GM21390 (cell line): Measurements from ENCODE around the gene C1orf226.
"Not testable (repeated sequence)": the region's sequence is repeated elsewhere in the genome, so short reads cannot be mapped to it uniquely, and the experiment has no call there.

Experiments
- ATAC-seq: cut with Tn5 transposase; IDR thresholded peaks from one replicate; pipeline ENCODE4 v1.9.1; 2021; ENCODE audit not compliant: unreplicated experiment

Gene C1orf226

DNA sequence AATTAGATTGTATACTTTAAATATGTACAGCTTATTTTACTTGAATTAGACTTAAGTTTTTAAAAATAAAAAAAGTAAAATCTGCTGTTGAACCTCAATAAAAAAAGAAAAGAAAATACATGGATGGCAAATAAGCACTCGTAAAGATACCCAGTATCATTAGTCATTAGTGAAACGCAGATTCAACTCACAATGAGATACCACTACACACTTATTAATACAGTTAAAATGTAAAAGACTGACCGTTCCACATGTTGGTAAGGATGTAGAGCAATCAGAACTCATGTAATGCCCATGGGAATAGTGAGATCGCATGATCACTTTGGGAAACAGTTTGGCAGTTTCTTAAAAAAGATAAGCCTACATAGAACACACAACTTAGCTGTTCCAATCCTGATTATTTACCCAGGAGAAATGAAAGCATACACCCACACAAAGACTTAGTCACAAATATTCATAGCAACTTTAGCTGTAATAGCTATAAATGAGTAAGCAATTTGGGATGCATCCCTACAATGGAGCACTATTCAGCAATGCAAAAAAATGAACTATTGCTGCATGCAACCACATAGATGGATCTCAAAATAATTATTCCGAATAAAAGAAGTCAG lies 23.1 kb downstream of the C1orf226 start:
- ATAC-seq = no peak

DNA sequence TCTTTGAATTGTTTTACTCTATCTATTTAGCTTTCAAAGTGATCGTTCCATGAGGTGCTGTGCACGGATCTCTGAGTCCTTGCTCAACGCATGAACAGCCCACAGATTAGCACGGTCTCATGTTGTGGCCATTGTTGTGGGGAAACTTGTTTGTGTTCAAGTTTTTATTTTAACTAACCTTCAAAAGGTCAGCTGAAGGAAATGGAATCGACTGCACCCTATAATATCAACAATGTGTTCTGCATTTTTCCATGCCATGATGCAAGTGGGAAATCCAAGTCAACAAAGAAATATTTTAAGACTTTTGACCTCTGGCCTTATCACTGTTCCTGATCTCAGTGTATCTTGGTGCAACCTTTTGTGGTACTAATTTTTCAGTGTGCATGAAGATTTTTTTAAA lies 24.3 kb downstream of the C1orf226 start:
- no peak for ATAC-seq

DNA sequence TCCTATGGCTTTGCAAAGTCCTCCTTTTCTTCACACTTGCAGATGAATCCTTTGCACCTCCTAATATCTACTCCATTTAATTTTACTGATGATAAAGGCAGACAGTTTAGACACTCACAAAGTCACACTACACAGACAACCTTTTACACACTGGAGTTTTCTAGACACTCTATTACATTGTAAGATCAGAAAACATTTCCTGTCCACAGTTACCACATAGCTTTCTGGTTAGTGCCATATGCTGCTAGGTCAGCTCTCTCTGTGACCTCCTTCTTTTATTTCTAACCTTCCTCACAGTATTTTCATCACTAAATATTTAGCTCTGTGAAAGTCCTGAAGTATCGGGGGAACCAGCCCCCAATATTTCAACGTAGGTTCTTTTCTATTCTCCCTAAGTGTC lies 25.3 kb downstream of the C1orf226 start:
- ATAC-seq = no peak

DNA sequence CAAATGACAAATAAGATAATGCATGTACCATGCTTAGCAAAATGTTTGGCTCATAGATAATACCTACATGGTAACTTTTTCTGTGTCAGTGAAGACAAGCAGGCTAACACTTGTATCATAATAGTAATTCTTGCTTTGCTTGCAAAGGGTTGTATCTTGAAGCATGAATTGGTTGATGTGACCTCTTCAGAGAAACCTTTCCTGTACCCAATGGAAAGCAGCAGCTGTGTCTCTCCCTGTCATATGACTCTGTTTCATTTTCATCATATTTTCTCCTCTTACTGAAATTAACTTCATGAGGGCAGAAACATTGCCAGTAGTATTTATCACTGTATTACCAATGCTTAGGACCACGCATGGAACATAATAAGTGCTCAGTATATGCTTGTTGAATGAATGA lies 26.0 kb downstream of the C1orf226 start:
- ATAC-seq = no peak

DNA sequence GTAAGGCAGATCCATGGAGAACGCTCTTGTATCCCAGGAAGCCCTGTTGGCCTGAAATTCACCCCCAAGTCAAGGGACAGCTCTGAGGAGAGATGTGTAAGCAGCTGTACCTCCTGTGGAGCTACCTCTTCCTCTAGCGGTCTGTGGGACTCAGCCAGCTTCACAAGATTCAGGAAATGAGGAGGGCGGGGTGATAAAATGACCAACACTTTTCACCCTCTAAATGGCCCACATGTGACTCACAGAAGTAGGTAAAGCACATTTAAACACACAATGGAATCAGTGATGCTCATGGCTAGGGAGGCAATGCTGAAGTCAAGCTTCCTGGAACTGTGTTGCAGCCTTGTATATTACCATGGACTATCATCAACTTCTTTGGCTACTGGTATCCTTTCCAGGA lies 30.5 kb downstream of the C1orf226 start, which contains the start of gene SH2D1B:
Gene SH2D1B, minus strand, starts transcription at position 135 of the 400 bp plus-strand sequence. Its CDS starts 120 bp downstream, at position 15.
- no peak for ATAC-seq

DNA sequence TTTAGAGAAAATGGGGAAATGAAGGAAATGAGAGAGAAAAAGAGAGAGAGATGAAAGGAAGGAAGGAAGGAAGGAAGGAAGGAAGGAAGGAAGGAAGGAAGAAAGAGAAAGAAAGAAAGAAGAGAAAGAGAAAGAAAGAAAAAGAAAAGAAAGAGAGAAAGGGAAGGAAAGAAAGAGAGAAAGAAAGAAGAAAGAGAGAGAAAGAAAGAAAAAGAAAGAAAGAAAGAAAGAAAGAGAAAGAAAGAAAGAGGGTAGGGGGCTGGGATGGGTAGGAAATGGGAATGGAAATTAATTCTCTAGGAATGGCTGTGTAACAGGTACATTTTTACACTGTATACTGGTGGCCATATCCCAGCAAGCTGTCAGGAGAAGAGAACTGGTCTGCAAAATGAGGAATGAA lies 34.7 kb downstream of the C1orf226 start:
- no peak for ATAC-seq

DNA sequence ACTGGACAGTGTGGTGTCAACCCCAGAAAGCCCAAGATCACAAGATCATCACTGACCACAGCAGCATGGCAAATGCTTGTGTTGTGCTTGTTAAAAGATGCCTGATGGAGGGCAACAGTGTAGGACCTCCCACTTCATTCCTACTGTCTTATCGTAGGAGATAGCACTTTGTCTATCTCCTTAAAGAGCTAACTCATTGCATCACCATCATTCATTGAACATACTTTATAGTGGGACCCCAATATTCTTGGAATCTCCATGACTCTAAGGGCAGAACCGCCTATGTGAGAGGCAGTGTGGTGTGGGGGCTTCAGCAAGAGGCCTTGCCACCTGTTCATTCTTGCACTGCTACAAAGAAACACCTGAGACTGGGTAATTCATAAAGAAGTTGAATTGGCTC lies 35.4 kb downstream of the C1orf226 start:
- no peak for ATAC-seq

DNA sequence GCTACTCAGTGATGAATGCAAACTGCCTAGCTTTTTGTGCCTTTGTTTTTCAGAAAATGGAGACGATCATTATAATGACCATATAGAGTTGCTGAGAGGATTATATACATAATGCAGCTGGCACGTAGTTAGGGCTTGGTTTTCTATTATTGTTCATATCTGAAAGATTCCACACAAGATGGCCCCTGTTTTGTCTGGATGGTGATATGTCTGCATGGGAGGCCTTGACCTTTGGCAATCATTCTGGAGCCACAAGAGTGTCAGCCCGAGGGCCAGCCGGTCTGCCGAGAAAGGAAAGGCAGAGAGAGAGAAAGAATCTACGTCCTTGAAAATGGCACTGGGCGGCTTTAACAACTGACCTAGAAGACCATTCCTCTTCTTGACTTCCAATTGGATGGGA lies 36.1 kb downstream of the C1orf226 start:
- ATAC-seq = no peak

DNA sequence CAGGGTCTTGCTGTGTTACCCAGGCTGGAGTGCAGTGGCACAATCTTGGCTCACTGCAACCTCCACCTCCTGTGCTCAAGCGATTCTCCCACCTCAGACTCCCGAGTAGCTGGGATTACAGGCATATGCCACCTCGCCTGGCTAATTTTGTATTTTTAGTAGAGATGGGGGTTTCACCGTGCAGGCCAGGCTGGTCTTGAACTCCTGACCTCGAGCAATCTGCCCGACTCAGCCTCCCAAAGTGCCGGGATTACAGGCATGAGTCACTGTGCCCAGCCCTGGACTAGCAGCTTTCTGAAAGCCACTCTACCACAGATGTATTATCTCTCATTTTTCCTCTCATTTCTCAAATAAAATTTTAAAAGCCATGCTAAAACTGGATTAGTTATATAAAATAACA lies 37.1 kb downstream of the C1orf226 start:
- ATAC-seq = not testable (repeated sequence)

DNA sequence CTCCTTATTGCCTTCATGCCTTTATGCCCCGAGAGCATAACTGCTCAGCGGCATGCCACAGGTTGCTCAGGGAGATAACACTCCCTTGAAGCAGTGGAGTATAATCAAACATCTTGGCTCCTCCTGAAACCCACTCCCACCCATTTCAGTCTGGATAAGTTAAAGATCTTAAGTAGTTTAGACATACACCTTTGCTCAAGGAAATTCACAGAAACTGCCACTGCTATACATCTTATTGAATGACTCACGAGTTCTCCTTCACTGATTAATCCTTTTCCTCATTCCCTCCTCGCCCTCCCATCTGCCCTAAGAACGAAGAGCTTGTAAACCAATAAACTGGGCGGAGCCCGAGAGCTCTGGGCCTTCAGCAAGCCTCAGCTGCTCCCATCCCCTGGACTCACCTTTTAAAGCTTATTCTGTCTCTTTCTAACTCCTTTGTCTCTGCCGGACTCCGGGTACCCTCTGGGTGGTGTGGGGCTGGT lies 38.0 kb downstream of the C1orf226 start:
- ATAC-seq = not testable (repeated sequence)

DNA sequence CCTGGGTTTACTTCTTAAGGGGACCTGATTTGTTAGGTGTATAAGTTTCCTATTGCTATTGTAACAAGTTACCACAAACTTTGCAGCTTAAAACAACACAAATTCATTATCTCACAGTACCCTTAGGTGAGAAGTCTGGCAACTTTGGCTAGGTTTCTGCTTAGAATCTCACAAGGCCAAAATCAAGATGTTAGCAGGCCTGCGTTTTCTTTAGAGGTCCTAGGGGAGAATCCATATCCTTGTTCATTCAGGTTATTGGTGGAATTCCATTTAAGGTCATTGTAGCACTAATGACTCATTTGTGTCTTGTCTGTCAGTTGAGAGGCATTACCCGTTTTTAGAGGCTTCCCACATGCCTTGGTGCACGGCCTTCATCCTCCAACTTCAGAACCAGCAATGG lies 38.6 kb downstream of the C1orf226 start:
- ATAC-seq = no peak

DNA sequence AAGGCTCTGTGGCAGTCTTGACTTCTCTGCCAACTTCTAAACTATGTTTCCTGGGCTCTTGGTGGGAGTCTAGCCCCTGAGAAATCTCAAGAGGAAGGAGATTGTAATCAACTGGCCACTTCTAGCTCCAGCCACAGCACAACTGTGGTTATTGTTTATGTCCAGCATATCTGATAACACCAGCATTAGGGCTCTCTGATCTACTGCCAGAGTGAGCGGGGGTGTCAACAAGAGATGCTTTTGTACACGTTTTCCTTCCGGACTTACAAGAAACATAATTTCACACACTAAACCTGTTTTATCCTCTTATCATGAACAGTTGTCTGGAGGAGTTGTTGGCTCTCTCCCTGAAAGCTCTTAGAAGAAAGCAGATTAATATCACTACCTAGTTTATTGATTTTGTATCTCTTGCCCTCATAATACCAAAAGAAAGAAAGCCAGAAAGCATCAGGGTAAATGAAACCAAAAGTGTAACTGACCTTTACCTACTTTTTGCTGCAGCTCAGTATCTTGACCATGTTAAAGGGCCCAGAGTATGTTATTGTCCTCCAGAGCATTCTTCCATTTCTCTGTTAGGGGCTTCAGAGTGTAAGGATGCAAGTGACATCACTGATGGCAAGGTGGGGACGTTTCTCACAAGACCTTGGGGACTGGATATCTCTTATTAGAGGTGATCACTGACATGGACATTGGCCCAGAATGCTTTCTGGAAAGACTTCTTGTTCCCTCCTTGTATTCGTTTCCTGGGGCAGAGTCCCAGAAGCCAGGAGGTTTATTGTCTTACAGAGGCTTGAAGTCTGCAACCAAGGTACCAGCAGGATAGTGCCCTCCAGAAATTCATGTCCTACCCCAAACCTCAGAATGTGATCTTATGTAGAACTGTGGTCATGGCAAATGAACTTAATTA lies 40.0 kb downstream of the C1orf226 start:
- ATAC-seq = no peak

DNA sequence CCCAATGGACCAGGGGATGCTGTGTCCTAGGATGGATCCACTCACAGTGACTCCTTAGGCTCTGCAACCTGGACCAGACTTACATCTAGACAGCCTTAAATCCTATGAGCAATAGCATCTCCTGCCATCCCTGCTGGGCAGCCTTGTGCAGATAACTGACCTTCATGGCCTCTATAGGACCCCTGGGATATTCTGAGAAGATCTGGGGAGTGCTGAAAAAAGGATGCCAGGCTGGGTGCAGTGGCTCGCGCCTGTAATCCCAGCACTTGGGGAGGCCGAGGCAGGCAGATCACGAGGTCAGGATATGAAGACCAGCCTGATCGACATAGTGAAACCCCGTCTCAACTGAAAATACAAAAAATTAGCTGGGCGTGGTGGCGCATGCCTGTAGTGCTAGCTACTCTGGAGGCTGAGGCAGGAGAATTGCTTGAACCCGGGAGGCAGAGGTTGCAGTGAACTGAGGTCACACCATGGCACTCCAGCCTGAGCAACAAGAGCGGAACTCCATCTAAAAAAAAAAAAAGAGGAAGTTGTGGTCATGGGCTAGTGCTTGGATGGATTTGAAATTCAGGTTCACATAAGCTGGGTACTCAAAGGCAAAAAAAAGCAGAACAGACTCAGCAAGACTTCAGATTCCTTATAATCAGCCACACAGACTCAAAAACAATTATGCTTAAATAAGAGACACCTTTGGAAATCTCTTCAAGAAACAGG lies 41.3 kb downstream of the C1orf226 start:
- ATAC-seq = no peak

DNA sequence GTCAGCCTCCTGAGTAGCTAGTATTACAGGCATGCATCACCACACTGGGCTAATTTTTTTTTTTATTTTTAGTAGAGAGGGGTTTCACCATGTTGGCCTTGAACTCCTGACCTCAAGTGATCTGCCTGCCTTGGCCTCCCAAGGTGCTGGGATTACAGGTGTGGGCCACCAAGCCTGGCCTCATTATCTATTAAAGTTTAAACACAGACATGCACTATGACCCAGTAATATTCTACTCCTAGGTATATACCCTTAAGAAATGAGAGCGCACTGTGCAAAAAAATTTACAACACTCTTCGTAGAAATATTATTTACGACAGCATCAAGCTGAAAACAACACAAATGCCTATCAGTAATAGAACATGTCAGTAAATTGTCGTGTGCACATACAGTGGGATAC lies 49.1 kb downstream of the C1orf226 start:
- no peak for ATAC-seq

DNA sequence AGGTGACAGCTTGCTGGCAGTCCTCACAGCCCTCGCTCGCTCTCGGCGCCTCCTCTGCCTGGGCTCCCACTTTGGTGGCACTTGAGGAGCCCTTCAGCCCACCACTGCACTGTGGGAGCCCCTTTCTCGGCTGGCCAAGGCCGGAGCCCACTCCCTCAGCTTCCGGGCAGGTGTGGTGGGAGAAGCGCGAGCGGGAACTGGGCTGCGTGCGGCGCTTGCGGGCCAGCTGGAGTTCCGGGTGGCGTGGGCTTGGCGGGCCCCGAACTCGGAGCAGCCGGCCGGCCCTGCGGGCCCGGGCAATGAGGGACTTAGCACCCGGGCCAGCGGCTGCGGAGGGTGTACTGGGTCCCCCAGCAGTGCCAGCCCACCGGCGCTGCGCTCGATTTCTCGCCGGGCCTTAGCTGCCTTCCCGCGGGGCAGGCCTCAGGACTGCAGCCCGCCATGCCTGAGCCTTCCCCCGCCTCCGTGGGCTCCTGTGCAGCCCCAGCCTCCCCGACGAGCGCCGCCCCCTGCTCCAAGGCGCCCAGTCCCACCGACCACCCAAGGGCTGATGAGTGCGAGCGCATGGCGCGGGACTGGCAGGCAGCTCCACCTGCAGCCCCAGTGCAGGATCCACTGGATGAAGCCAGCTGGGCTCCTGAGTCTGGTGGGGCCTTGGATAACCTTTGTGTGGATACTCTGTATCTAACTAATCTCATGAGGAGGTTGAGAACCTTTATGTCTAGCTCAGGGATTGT lies 51.6 kb downstream of the C1orf226 start:
- ATAC-seq = not testable (repeated sequence)
